IMR-90 (cell line): ENCODE measurements around the gene CRCP. TPM values are rescaled to one million over a fixed set of nuclear protein-coding genes. Genes with fewer than 3 reads are reported as not detected.

Experiments
- ATAC-seq: fragments of 200-7000 bp; cut with Tn5 transposase; 2 replicates; pipeline ENCODE4 v1.9.1; 2020; ENCODE audit warnings: low read depth, mild to moderate bottlenecking, moderate library complexity
- BruUV-seq: library from RNA; stranded (reverse); fragments of 400-500 nt; replicated peaks from 2 replicates; lab custom pipeline; 2021; lab: Mats Ljungman, UMichigan
- CTCF ChIA-PET: fragments of 300-600 bp; formaldehyde crosslinking; extraction: SDS; loops from one replicate; lab custom pipeline; 2021; ENCODE audit warnings: antibody characterized with exemption; lab: Yijun Ruan, JAX
- POLR2A ChIA-PET: fragments of 300-600 bp; sonication (Branson Sonifier 250); formaldehyde crosslinking; loops from one replicate; lab custom pipeline; 2022; ENCODE audit warnings: antibody characterized with exemption; ENCODE audit not compliant: unreplicated experiment; lab: Charles Lee
- DNase-seq: peaks from one replicate; pipeline ENCODE4 v3.0.0; 2013
- H2AFZ ChIP-seq: replicated peaks from 2 replicates; pipeline ENCODE3; 2013; ENCODE audit warnings: low read length, mild to moderate bottlenecking; ENCODE audit not compliant: poor library complexity
- H2AK5ac ChIP-seq: 2 replicates; pipeline ENCODE4 v1.6.1; 2013; ENCODE audit warnings: low read depth, low read length, inconsistent platforms
- H2AK9ac ChIP-seq: replicated peaks from 2 replicates; pipeline ENCODE3; 2013; ENCODE audit warnings: mild to moderate bottlenecking, low read depth, low read length, moderate library complexity; ENCODE audit not compliant: poor library complexity
- H2BK120ac ChIP-seq: 2 replicates; pipeline ENCODE4 v1.6.1; 2013; ENCODE audit warnings: low read depth, low read length, inconsistent platforms
- H2BK15ac ChIP-seq: 3 replicates; pipeline ENCODE4 v1.6.1; 2013; ENCODE audit warnings: low read depth, low read length, inconsistent platforms
- H2BK20ac ChIP-seq: 2 replicates; pipeline ENCODE4 v1.6.1; 2013; ENCODE audit warnings: low read depth, mild to moderate bottlenecking, inconsistent platforms, low read length, moderate library complexity
- H2BK5ac ChIP-seq: 2 replicates; pipeline ENCODE4 v1.6.1; 2013; ENCODE audit warnings: mild to moderate bottlenecking, low read depth, low read length, inconsistent platforms; ENCODE audit not compliant: poor library complexity, severe bottlenecking
- H3K14ac ChIP-seq: replicated peaks from 2 replicates; pipeline ENCODE4 v1.6.1; 2013; ENCODE audit warnings: low read depth, low read length, inconsistent platforms
- H3K18ac ChIP-seq: 2 replicates; pipeline ENCODE4 v1.6.1; 2013; ENCODE audit warnings: low read depth, low read length, control low read depth
- H3K23ac ChIP-seq: 2 replicates; pipeline ENCODE4 v1.6.1; 2013; ENCODE audit warnings: low read depth, low read length, inconsistent platforms
- H3K27ac ChIP-seq: 2 replicates; pipeline ENCODE4 v1.5.1; 2013; ENCODE audit warnings: mild to moderate bottlenecking, control low read depth, low read length; ENCODE audit not compliant: insufficient read depth
- H3K27me3 ChIP-seq: 2 replicates; pipeline ENCODE4 v1.6.1; 2013; ENCODE audit warnings: low read length; ENCODE audit not compliant: control insufficient read depth, insufficient read depth
- H3K36me3 ChIP-seq: 2 replicates; pipeline ENCODE4 v1.6.1; 2013; ENCODE audit warnings: low read length, mixed read lengths; ENCODE audit not compliant: control insufficient read depth, insufficient read depth
- H3K4ac ChIP-seq: 2 replicates; pipeline ENCODE4 v1.6.1; 2013; ENCODE audit warnings: low read depth, low read length, inconsistent platforms
- H3K4me1 ChIP-seq: 2 replicates; pipeline ENCODE4 v1.6.1; 2013; ENCODE audit warnings: low read length, mixed read lengths; ENCODE audit not compliant: control insufficient read depth, insufficient read depth
- H3K4me2 ChIP-seq: 2 replicates; pipeline ENCODE4 v1.6.1; 2013; ENCODE audit warnings: low read depth, mild to moderate bottlenecking, control low read depth, low read length, moderate library complexity
- H3K4me3 ChIP-seq: 2 replicates; pipeline ENCODE4 v1.5.1; 2013; ENCODE audit warnings: low read depth, mild to moderate bottlenecking, control low read depth, low read length, moderate library complexity; ENCODE audit not compliant: insufficient read depth
- H3K56ac ChIP-seq: 2 replicates; pipeline ENCODE4 v1.6.1; 2013; ENCODE audit warnings: low read length, inconsistent platforms; ENCODE audit not compliant: insufficient read depth; ENCODE audit errors: extremely low read depth
- H3K79me1 ChIP-seq, 2 experiments: 2 replicates each; pipeline ENCODE4 v1.6.1; 2013; ENCODE audit warnings: low read length in 2 of 2, inconsistent platforms in 1 of 2, low read depth in 1 of 2
- H3K9ac ChIP-seq: 2 replicates; pipeline ENCODE4 v1.6.1; 2013; ENCODE audit warnings: low read depth, low read length, control low read depth
- H3K9me1 ChIP-seq: 2 replicates; pipeline ENCODE4 v1.6.1; 2013; ENCODE audit warnings: low read length, inconsistent platforms; ENCODE audit not compliant: insufficient read depth
- H3K9me3 ChIP-seq: 2 replicates; pipeline ENCODE4 v1.6.1; 2013; ENCODE audit warnings: low read length; ENCODE audit not compliant: control insufficient read depth, insufficient read depth
- H4K20me1 ChIP-seq: 2 replicates; pipeline ENCODE4 v1.6.1; 2013; ENCODE audit warnings: low read length, inconsistent platforms; ENCODE audit not compliant: insufficient read depth
- H4K5ac ChIP-seq: 2 replicates; pipeline ENCODE4 v1.6.1; 2013; ENCODE audit warnings: mild to moderate bottlenecking, low read depth, low read length, control low read depth
- H4K8ac ChIP-seq, 2 experiments: 2 replicates each; pipeline ENCODE4 v1.6.1; 2013; ENCODE audit warnings: low read depth in 2 of 2, low read length in 2 of 2, control low read depth in 1 of 2, inconsistent platforms in 1 of 2
- H4K91ac ChIP-seq: 2 replicates; pipeline ENCODE4 v1.6.1; 2013; ENCODE audit warnings: low read depth, low read length, inconsistent platforms; ENCODE audit not compliant: insufficient read depth
- SMC3 ChIP-seq: fragments of 150-350 bp; IDR thresholded peaks from 2 replicates; pipeline ENCODE4 v1.6.1; 2016; ENCODE audit warnings: low read depth, mild to moderate bottlenecking, antibody characterized with exemption, low read length, moderate library complexity
- WGBS, 2 experiments: methylation state at CpG; one replicate each; pipeline versions ENCODE4 v1.1.5 to v1.1.7; 2013; ENCODE audit warnings: missing lambda C conversion rate in 2 of 2; ENCODE audit not compliant: insufficient read length in 1 of 2; ENCODE audit errors: extremely low coverage in 2 of 2; 5-methylcytosine and 5-hydroxymethylcytosine counted together
- dilution Hi-C: fragments of 300-500 bp; cut with HindIII; formaldehyde crosslinking; loops from one replicate; pipeline ENCODE4 v1.14.3; 2018; ENCODE audit warnings: low sequenced_read_pairs; ENCODE audit not compliant: unreplicated experiment
- in situ Hi-C: fragments of 300-500 bp; cut with MboI; formaldehyde crosslinking; loops from 3 replicates; pipeline ENCODE4 v1.14.3; 2019; ENCODE audit warnings: low sequenced_read_pairs, inconsistent platforms, mixed read lengths
- intact Hi-C: fragments of 100-400 bp; cut with micrococcal nuclease; formaldehyde crosslinking; loops from 2 replicates; pipeline ENCODE4 v1.10.0; 2022
- polyA plus RNA-seq, 3 experiments: library from polyadenylated mRNA; depleted of rRNA; stranded (reverse); fragments of >200 nt; gene quantifications; 2 replicates each; pipeline ENCODE4 v1.2.3, GENCODE V29; 2012; ENCODE audit warnings: low replicate concordance in 1 of 3
- total RNA-seq: library from RNA; depleted of rRNA; stranded (reverse); fragments of >200 nt; gene quantifications from 2 replicates; pipeline ENCODE4 v1.2.3, GENCODE V29; 2012

CRCP gene
- total and polyA plus RNA-seq, 2 of the 4 experiments (the other 2 are of a cell fraction) = 22.9 to 37.5 TPM

DNA sequence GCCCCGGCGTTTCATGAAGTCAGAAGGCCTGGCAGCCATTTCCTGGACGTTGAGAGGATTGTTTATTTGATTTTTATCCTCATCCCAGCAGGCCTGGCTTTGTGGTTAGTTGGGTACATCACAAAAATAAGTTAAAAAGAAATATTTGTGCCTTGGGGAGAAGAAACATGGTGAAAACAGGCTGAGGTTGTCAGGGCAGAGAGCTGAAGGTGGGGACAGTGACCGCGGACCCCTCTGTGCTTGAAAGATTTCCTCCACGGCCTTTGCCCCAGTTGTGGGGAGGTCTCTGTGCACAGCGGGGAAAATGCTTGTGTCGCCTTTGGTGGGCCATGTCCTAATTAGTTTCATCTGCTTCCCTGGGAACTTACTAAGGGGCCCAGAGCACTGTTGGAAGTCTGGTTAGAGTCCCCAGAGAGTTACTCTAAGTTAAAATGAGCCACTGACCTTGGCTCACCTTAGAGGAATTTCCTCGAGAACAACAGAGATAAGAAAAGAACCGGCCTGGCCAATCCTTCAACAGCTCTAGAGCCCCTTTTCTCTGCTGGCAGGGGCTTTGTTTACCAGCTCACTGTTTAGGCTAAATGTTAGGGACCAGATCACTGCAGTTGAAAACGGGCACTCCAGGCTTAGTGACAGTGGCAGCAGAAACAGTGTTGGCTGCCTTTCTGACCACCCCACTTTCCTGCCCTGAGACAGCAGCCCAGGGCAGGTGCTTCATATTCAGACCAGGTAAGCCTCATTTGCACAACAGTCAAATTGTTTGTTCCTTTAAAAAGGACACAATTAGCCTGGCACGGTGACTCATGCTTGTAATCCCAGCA lies 37.9 kb downstream of the CRCP start:
- H3K36me3 ChIP-seq = peaks cover 14% of the 10 kb centered on the region
- H2BK20ac ChIP-seq = peak overlapping the region; percentile 67
- peak overlapping the region; percentile 90 for H2BK5ac ChIP-seq
- peak; percentile 87 for DNase-seq
- H3K27ac ChIP-seq = peak overlapping the region; percentile 88
- peak overlapping the region; percentile 89 for H3K18ac ChIP-seq
- no peak overlapping the region for H3K4me3 ChIP-seq
- peak overlapping the region; percentile 53 to 87; a peak in 3 of 4 replicates for H4K8ac ChIP-seq
- BruUV-seq = TSS peak; percentile 57
- WGBS, 2 experiments = 11% methylated on average over 5 of the region's 12 CpGs; no CpG with 5 or more reads in 1 of the 2 experiments
- H3K4ac ChIP-seq = peak overlapping the region; percentile 97
- peak overlapping the region; percentile 91 for H2BK120ac ChIP-seq
- peak overlapping the region; percentile 64 for H3K56ac ChIP-seq
- H2AFZ ChIP-seq = peak overlapping the region; percentile 75
- peak overlapping the region; percentile 82 for H3K23ac ChIP-seq
- in situ Hi-C loops (no loop called here), intact Hi-C loops (loop anchor here (5.0 kb wide), 2 partner anchors 175 to 475 kb away; partner anchors contain the start of gene KCTD7), dilution Hi-C loops (no loop called here)
- ATAC-seq = peak; percentile 77
- H4K91ac ChIP-seq = peak overlapping the region; percentile 90
- peaks cover 24% of the 10 kb centered on the region; the same call in 1 of the 2 replicates for H3K9me1 ChIP-seq
- no peaks in the 10 kb centered on the region for H3K9me3 ChIP-seq
- peak overlapping the region; percentile 60 for H3K4me2 ChIP-seq
- peak overlapping the region; percentile 88 for H4K5ac ChIP-seq
- peak overlapping the region; percentile 79; the same call in 1 of the 3 replicates for H2BK15ac ChIP-seq
- H4K20me1 ChIP-seq = peaks cover 11% of the 10 kb centered on the region
- ChIA-PET POLR2A (no interaction called here), CTCF (interaction anchor here (0.6 kb wide), 2 partner anchors 157 to 527 kb away, joined by 3 read pairs; no protein-coding TSS in a partner anchor)
- H2AK5ac ChIP-seq = peak overlapping the region; percentile 91
- peaks cover 25% of the 10 kb centered on the region for H3K4me1 ChIP-seq
- H3K9ac ChIP-seq = peak overlapping the region; percentile 54
- no peaks in the 10 kb centered on the region for H3K27me3 ChIP-seq
- peak overlapping the region; percentile 89 for H2AK9ac ChIP-seq
- peak overlapping the region; percentile 61 for H3K14ac ChIP-seq
- no peak for TF ChIP-seq SMC3
- peaks cover 0 to 57% of the 10 kb centered on the region in 2 experiments for H3K79me1 ChIP-seq
